Fibroblast of villous mesenchyme (primary cell): ENCODE measurements around the gene MAS1. TPM values are rescaled to one million over a fixed set of nuclear protein-coding genes. Genes with fewer than 3 reads are reported as not detected.
"Not testable (repeated sequence)": the region's sequence is repeated elsewhere in the genome, so short reads cannot be mapped to it uniquely, and the experiment has no call there.

Experiments used
- DNase-seq: peaks from one replicate; pipeline ENCODE4 v3.0.0-alpha.2; 2010; ENCODE audit warnings: low read depth
- H3K4me3 ChIP-seq: 2 replicates; pipeline ENCODE4 v1.5.1; 2011; ENCODE audit warnings: low read depth, mild to moderate bottlenecking, low read length
- total RNA-seq: library from RNA; depleted of rRNA; stranded (reverse); fragments of >200 nt; gene quantifications from 2 replicates; pipeline ENCODE4 v1.2.3, GENCODE V29; 2012
- TF ChIP-seq, protein P1 (sequence below): IDR thresholded peaks from 2 replicates; pipeline ENCODE4 v1.5.1; 2012; ENCODE audit warnings: low read depth, mild to moderate bottlenecking, low read length; ENCODE audit not compliant: insufficient read depth

The MAS1 gene
- total RNA-seq, 1 donor, result not detected

DNA sequence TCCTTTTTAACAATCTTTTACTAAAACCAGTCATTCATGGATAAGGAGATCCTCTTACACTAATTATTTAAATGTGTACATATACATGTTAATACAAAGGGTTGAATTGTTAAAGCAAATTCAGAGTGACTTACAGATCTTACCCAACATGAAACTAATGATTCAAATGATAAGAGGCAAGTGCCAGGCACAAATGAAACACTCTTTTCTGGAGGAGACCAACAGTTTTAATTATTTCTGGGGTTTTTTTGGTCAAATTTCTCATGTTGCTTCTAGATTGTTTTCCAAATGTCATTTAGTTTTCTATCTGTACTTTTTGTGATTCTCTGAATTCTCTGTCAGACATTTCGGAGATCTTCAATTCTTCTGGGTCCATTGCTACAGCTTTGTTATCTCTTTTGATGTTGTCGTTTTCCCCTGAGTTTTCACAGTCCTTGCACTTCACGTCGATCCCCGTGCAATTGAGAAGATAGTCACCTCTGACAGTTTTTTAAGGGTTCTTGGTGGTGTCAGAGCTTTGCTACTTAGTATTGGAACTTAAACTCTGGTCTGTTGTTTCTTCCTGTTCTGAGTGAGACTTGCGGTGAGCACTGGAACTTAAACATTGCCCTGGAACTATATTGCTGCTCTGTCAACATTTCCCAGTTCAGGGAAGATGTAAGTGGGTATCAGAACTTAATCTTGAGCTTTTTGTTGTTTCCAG is 23.2 kb downstream of the MAS1 start:
- TF ChIP-seq, protein P1, sequence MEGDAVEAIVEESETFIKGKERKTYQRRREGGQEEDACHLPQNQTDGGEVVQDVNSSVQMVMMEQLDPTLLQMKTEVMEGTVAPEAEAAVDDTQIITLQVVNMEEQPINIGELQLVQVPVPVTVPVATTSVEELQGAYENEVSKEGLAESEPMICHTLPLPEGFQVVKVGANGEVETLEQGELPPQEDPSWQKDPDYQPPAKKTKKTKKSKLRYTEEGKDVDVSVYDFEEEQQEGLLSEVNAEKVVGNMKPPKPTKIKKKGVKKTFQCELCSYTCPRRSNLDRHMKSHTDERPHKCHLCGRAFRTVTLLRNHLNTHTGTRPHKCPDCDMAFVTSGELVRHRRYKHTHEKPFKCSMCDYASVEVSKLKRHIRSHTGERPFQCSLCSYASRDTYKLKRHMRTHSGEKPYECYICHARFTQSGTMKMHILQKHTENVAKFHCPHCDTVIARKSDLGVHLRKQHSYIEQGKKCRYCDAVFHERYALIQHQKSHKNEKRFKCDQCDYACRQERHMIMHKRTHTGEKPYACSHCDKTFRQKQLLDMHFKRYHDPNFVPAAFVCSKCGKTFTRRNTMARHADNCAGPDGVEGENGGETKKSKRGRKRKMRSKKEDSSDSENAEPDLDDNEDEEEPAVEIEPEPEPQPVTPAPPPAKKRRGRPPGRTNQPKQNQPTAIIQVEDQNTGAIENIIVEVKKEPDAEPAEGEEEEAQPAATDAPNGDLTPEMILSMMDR, result no peak
- no peak for DNase-seq
- no peak overlapping the region for H3K4me3 ChIP-seq

DNA sequence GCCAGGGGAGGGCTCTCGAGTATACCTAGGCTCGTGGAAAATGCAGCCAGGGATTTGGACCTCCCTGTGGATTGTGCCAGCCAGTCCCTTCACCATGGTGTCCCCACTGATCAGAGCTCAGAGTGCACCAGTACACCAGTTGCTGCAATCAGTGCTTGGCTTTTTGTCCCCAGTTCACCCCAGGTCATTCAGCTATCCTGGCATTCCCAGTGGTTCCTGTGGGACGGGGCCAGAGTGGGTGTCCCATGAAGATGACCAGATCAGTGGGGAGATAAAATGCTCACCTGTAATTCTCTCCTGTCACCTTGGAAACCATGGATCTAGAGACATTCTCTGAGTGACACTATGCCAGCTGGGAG is 23.8 kb downstream of the MAS1 start:
- no peak for DNase-seq
- TF ChIP-seq, protein P1, result no peak
- no peak overlapping the region for H3K4me3 ChIP-seq

DNA sequence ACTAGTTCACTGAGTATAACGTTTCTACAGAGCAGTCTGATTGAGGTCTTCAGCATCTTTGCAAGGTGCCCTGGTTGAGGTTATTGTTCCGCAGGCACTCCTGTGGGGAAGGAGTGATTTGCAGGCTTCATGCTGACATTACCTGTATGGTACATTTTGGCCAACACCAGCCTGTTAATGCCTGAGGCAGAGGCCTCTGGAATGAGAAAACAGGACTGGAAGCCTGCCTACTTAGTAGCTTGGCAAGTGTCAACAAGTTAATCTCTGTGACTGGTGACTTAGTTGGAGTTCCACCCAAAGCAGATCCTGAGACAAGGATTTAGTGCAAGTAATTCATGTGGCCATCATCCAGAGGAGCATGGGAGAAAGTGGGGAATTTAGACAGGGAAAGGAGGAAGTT is 24.6 kb downstream of the MAS1 start:
- TF ChIP-seq, protein P1, result no peak

GRCh38 chr6:159916237-159916636 is 25.4 kb downstream of the MAS1 start:
- H3K4me3 ChIP-seq, result no peak overlapping the region
- no peak for DNase-seq
- TF ChIP-seq, protein P1, result no peak

More for the DNA sequence above, 24.6 kb downstream of the MAS1 start:
- no peak overlapping the region for H3K4me3 ChIP-seq
- DNase-seq, result no peak

DNA sequence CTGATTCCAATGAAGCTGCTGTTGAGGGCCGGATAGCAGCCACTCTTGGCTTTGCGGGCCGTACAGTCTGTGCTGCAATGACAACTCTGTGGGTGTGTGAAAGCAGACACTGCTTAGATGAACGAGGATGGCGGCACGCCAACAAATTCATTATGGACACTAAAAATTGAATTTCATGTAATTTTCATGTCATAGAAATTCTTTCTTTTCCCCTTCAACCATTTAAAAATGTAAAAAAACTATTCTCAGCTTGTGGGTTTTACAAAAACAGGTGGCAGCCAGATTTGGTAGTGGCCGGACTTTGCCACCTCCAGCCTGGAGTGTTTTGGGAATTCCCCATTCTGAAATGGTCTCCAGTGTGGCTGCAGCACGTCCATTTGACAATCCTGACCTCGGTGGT is 26.0 kb downstream of the MAS1 start:
- TF ChIP-seq, protein P1, result no peak
- no peak for DNase-seq
- H3K4me3 ChIP-seq, result no peak overlapping the region

DNA sequence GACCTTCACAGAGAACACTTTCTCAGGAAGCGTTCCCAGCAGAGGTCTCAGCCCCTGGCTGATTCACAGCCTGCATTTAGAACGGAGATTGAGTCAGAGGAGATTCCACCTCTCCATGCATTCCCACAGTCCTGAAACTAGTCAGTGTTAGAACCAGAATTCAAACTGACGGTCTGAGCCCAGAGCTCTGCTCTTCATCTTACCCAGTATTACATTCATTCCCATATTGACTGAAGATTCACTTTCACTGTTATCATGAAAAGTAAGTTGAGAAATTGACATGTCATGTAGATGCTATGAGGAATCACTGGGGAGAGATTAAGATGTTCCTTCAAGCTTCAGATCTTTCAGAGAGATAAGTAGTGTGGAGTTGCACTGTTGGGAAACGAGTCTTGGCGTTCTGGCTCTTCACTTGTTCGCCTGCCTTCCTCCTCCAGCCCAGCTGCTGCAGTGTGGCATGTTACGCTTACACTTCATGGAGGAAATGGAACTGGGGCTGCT is 28.3 kb downstream of the MAS1 start:
- H3K4me3 ChIP-seq, result no peak overlapping the region
- peak; percentile 51 for DNase-seq
- TF ChIP-seq, protein P1, result no peak

GRCh38 chr6:159919800-159920199 is 29.0 kb downstream of the MAS1 start:
- no peak for DNase-seq
- H3K4me3 ChIP-seq, result no peak overlapping the region
- TF ChIP-seq, protein P1, result no peak

DNA sequence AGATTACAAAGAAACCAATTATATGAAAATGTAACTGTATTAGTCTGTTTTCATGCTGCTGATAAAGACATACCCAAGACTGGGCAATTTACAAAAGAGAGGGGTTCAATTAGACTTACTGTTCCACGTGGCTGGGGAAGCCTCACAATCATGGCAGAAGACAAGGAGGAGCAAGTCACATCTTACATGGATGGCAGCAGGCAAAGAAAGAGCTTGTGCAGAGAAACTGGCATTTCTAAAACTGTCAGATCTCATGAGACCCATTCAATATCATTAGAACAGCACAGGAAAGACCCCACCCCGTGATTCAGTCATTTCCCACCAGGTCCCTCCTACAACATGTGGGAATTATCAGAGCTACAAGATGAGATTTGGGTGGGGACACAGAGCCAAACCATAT is 33.4 kb downstream of the MAS1 start:
- H3K4me3 ChIP-seq, DNase-seq: not testable (repeated sequence)
